Neural cell (in vitro differentiated cells): ENCODE results near the gene ACSM3.

ENCODE experiments used
- EP300 ChIP-seq: fragments of 450-650 bp; conservative IDR thresholded peaks from 2 replicates; pipeline ENCODE4 v1.6.1; 2014; ENCODE audit warnings: antibody characterized with exemption, mild to moderate bottlenecking, moderate library complexity; ENCODE audit not compliant: poor library complexity, severe bottlenecking
- RAD21 ChIP-seq: fragments of 450-650 bp; conservative IDR thresholded peaks from 2 replicates; pipeline ENCODE4 v1.6.1; 2014; ENCODE audit warnings: antibody characterized with exemption, mild to moderate bottlenecking, moderate library complexity
- SMC3 ChIP-seq: fragments of 450-650 bp; conservative IDR thresholded peaks from 2 replicates; pipeline ENCODE4 v1.6.1; 2014; ENCODE audit warnings: antibody characterized with exemption, mild to moderate bottlenecking, moderate library complexity; ENCODE audit not compliant: poor library complexity
- TF ChIP-seq, protein P1 (sequence below): IDR thresholded peaks from 2 replicates; pipeline ENCODE4 v1.6.1; 2012; ENCODE audit warnings: borderline replicate concordance
- TF ChIP-seq, protein P2 (sequence below): fragments of 450-650 bp; IDR thresholded peaks from 2 replicates; pipeline ENCODE4 v1.5.1; 2014; ENCODE audit warnings: antibody characterized with exemption, mild to moderate bottlenecking, moderate library complexity; ENCODE audit not compliant: poor library complexity, severe bottlenecking

DNA sequence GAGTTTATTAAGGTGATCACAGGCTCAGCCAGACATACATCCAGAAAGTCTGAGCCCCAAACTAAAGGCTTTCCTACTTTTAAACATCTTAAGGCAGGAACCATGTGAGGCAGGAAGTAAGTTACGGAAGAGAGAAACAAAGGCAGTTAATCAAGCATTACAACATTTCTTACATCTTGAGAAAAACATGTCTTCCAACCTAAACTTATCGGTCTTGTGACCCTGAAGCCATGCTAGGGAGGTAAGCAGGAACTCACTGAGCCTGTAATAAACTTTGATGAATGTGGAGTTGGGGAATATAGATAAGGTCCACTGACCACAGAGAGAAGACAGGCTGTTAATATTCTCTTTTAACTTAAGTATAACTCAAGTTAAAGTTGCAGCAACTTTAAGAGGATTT lies 3.5 kb upstream of the ACSM3 start:
- TF ChIP-seq, protein P1, sequence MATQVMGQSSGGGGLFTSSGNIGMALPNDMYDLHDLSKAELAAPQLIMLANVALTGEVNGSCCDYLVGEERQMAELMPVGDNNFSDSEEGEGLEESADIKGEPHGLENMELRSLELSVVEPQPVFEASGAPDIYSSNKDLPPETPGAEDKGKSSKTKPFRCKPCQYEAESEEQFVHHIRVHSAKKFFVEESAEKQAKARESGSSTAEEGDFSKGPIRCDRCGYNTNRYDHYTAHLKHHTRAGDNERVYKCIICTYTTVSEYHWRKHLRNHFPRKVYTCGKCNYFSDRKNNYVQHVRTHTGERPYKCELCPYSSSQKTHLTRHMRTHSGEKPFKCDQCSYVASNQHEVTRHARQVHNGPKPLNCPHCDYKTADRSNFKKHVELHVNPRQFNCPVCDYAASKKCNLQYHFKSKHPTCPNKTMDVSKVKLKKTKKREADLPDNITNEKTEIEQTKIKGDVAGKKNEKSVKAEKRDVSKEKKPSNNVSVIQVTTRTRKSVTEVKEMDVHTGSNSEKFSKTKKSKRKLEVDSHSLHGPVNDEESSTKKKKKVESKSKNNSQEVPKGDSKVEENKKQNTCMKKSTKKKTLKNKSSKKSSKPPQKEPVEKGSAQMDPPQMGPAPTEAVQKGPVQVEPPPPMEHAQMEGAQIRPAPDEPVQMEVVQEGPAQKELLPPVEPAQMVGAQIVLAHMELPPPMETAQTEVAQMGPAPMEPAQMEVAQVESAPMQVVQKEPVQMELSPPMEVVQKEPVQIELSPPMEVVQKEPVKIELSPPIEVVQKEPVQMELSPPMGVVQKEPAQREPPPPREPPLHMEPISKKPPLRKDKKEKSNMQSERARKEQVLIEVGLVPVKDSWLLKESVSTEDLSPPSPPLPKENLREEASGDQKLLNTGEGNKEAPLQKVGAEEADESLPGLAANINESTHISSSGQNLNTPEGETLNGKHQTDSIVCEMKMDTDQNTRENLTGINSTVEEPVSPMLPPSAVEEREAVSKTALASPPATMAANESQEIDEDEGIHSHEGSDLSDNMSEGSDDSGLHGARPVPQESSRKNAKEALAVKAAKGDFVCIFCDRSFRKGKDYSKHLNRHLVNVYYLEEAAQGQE: no peak
- TF ChIP-seq, protein P2, sequence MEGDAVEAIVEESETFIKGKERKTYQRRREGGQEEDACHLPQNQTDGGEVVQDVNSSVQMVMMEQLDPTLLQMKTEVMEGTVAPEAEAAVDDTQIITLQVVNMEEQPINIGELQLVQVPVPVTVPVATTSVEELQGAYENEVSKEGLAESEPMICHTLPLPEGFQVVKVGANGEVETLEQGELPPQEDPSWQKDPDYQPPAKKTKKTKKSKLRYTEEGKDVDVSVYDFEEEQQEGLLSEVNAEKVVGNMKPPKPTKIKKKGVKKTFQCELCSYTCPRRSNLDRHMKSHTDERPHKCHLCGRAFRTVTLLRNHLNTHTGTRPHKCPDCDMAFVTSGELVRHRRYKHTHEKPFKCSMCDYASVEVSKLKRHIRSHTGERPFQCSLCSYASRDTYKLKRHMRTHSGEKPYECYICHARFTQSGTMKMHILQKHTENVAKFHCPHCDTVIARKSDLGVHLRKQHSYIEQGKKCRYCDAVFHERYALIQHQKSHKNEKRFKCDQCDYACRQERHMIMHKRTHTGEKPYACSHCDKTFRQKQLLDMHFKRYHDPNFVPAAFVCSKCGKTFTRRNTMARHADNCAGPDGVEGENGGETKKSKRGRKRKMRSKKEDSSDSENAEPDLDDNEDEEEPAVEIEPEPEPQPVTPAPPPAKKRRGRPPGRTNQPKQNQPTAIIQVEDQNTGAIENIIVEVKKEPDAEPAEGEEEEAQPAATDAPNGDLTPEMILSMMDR: no peak
- TF ChIP-seq RAD21 (no peak), SMC3 (no peak), EP300 (no peak)
